Keratinocyte (primary cell): ENCODE measurements around the gene GLB1L2.

Experiments used
- EZH2 ChIP-seq: IDR thresholded peaks from one replicate; pipeline ENCODE4 v1.6.1; 2012; ENCODE audit warnings: inconsistent platforms, mild to moderate bottlenecking, low read length, moderate library complexity
- TF ChIP-seq, protein P1 (sequence below), 3 experiments: IDR thresholded peaks in 1 of 3; conservative IDR thresholded peaks in 1 of 3; optimal IDR thresholded peaks in 1 of 3; 2 replicates in 2 of 3; 3 replicates in 1 of 3; pipeline versions ENCODE3 to v1.5.1; 2011; ENCODE audit warnings: low read length in 3 of 3, mild to moderate bottlenecking in 3 of 3, moderate library complexity in 2 of 3, control low read depth in 1 of 3, inconsistent platforms in 1 of 3; ENCODE audit not compliant: insufficient read depth in 2 of 3; ENCODE audit errors: extremely low read depth in 1 of 3

DNA sequence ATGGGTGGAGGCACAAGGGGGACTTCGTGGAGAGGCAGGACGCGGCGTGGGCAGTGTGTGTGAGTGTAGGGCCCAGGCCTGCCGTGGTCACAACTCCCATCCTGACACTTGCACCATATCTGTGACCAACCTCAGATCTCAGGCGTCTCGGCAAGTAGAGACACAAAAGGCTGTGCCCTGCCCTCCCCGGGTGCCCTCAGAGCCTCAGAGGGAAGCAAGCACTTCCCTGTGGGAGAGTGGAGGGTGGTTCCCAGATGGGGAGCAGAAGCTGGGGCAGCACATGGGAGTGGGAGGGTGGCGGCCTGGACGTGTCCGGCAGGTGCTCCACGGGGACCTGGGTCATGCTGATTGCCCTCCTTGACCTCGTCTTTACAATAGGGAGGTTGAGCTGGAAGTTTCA lies 59.9 kb downstream of the GLB1L2 start:
- TF ChIP-seq, protein P1, sequence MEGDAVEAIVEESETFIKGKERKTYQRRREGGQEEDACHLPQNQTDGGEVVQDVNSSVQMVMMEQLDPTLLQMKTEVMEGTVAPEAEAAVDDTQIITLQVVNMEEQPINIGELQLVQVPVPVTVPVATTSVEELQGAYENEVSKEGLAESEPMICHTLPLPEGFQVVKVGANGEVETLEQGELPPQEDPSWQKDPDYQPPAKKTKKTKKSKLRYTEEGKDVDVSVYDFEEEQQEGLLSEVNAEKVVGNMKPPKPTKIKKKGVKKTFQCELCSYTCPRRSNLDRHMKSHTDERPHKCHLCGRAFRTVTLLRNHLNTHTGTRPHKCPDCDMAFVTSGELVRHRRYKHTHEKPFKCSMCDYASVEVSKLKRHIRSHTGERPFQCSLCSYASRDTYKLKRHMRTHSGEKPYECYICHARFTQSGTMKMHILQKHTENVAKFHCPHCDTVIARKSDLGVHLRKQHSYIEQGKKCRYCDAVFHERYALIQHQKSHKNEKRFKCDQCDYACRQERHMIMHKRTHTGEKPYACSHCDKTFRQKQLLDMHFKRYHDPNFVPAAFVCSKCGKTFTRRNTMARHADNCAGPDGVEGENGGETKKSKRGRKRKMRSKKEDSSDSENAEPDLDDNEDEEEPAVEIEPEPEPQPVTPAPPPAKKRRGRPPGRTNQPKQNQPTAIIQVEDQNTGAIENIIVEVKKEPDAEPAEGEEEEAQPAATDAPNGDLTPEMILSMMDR (optimal IDR thresholded peaks at IDR 0.05 in 1 of 3, IDR thresholded peaks at IDR 0.05 in 1 of 3, conservative IDR thresholded peaks at IDR 0.05 in 1 of 3; ENCODE audit: extremely low read depth in 1 of 3, insufficient read depth in 2 of 3, low read length in 3 of 3): no peak
- TF ChIP-seq EZH2: no peak
